ENCODE measurements around the gene SCYL1.

The SCYL1 gene

DNA sequence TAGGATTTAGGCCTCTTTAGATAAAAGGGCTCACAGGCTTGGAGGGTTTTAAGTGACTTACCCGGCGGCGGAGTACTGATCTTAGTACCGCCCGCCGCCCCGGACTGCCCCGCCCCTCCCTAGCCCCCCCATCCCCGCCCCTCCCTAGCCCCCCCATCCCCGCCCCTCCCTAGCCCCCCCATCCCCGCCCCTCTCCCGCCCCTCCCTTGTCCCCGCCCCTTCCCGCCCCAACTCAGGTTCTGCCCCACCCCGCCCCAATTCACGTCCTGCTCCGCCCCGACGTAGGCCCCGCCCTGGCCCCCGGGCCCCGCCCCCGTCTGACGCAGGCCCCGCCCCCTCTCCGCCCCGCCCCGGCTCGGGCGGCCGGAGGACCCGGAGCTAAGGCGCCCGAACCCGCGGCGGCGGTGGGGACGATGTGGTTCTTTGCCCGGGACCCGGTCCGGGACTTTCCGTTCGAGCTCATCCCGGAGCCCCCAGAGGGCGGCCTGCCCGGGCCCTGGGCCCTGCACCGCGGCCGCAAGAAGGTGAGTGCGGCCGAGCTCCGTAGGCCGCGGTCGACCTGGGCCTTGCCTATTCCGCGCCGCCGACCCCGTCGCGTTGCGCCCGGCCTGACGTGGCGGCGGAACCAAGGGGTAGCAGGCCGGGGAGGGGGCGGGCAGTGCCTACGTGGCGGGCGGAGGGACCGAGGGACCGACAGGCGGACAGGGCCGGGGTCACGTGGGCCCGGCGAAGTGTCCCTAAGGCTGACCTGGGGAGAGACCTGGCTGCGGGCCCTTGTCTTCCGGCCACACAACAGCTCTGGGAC is at the start of gene SCYL1:
TSS of gene SCYL1 (plus strand) at position 343 of the 805 bp plus-strand sequence. CDS start at position 414, 71 bp downstream.
- peak; percentile 89 for DNase-seq

DNA sequence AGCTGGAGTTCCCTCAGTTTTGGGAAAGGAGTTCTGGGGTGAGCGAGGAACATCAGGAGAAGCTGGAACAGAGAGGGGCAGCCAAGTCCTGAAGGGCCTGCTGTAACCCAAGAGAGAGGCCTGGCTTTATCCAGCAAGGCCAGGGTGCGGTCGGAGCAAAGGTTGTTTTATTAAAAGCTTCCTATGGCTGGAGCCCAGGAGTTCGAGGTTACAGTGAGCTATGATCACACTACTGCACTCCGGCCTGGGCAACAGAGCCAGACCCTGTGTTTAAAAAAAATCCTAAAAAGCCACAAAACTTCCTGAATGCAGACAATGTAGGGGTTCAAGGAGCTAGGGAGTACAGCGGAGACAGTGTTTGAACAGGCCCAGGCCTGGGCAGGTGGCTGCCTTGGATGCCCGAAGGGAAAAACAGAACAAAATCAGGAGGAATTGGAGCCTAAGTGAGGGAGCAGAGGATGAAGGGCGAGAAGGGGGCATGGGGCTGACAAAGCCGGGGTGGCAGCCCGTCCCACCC is 48.2 kb upstream of the SCYL1 start:
- DNase-seq: no peak

DNA sequence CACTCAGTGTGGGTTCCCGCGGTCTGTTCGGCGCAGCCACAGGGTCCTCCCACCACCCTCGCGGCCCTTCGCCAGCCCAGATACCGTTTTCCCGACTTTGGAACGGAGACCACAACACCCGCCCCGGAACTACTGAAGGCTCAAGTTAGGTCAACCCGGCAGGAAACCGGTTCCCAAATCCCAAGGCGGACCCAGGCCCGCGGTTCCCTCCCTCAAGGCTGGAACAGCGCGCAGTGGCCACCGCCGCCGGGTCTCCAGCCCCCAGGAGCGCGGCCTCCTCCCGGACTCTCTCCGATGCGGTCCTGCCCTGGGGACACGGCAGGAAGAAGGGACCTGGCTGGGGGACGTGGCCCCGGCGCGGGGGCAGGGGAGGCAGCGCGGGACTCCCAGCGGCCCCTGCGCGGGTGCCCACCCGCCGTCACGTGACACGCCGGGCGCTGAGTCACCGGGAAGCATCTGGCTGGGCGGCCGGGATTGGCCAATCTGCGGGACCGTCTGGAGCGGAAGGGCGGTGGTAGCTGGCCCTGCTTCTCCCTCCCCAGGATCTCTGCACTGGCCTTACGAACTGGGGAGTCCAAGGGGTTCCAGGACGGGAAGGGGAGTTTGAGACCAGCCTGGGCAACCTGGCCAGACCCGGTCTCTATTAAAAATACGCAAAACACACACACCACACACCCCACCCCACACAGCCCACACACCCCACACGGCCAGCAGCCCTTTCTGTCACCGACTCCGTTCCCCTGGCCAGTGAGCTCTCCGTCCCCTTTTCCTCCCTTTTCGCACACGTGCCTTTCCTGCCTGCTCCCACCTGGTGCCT is 47.5 kb upstream of the SCYL1 start:
- peak; percentile 98 for DNase-seq

DNA sequence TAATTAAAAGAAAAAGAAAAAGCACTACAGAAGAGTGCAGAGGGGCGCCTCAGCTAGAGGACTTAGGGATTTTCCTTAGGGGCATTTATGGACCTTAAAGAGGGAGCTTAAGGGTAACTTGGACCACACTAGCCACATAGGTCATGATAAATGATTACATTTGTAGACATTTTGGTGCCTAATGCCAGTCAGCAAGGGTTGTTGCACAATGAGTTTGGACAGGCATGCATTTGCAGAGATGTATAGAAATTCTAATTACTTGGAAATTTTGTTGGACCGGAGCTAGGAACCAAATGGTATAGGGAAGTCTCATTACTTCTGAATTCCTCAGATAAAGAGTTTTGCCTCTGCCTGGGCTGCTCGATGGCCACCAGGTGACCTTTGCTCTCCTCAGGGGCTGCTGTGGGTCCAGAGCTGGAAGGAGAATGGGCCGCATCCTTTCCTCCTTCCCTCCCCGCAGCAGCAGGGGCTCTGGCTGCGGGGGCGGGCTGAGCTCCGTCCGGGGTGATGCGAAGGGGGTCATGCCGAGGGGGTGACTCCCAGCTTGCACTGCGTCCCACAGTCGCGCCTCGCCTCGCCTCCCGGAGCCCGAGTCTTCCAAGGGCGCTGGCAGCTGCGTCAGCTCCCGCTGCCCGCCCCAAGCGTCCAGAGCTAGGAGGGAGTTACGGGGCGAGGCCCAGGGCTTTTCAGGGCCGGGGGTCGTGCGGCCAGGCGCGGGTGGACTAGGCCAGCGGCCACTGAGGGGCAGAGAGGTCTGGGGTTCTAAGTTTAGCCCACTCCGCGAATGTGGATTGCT is 46.3 kb upstream of the SCYL1 start:
- DNase-seq: peak; percentile 63

DNA sequence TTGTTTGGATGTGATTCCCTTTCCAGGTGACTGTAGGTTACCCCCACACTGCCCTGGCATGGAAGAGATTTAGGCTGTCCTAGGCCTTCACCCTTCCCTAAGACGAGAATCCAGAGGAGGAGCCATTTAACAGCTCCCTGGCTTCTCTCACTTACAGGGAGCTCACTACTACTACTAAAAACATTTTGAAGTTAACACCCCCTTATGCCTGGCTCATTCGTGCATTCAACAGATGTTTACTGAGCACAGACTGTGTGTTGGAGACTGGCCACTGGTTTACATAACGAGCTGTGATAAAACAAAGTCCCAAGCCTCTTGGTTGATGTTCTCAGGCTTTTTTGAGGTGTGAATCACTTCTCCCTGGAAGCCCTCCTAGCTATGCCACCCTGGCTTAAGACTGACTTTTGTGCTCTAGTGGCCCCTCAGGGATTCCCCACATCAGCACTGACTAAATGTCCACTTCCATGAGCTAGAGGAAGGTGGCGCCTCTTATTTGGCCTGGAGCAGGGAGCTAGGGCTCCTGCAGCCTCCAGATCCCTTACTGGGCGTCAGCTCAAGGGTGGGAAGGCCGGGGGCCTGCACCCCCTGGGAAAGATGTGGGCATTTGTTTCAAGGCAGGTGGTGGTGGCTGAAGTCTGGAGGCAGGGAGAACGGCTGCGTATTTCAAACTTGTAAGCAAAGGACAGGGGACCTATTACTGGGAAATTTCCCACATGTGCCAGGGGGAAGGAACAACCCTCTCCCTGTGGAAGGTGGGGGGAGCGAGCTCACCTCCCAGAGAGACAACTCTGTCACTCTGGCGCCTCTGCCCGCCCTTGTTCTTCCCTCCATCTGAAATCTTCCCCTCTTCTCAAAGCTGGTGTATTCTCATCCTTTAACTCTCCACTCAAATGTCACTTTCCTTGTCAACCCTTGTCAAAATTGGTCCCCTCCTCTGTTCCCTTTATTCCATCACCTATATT is 45.4 kb upstream of the SCYL1 start:
- peak; percentile 86 for DNase-seq

DNA sequence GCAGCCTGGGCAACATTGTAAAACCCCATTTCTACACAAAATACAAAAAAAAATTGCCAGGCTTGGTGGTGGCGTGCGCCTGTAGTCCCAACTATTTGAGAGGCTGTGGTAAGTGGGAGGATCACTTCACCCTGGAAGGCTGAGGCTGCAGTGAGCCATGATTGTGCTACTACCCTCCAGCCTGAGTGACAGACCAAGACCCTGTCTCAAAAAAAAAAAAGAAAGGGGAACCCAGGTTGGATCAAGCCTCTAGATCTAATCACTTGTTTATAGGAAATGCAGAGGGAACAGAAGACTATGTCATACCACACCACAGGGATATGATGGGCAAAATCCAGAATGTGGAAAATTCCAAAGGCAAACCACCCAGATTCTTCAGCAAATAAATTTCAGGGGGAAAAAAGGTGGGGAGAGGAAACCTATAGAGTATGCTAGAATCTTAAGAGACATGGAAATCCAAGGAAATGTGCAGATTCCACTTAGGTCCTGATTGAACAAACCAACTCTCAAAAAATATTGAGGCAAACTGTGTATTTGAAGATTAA is 42.5 kb upstream of the SCYL1 start:
- DNase-seq: no peak

DNA sequence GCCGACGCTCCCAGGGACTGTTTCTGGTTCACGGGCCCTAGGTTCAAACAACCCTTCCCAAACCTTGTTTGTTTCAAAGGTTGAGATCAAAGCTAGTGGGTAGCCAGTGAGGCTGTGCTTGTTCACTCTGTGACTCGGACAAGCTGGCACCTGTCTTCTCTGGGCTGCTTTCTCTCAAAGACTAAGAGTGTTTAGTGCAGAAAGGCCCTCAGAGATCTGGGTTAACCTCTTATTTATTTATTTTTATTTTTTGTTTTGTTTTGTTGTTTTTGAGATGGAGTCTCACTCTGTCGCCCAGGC is 39.0 kb upstream of the SCYL1 start:
- no peak for DNase-seq

DNA sequence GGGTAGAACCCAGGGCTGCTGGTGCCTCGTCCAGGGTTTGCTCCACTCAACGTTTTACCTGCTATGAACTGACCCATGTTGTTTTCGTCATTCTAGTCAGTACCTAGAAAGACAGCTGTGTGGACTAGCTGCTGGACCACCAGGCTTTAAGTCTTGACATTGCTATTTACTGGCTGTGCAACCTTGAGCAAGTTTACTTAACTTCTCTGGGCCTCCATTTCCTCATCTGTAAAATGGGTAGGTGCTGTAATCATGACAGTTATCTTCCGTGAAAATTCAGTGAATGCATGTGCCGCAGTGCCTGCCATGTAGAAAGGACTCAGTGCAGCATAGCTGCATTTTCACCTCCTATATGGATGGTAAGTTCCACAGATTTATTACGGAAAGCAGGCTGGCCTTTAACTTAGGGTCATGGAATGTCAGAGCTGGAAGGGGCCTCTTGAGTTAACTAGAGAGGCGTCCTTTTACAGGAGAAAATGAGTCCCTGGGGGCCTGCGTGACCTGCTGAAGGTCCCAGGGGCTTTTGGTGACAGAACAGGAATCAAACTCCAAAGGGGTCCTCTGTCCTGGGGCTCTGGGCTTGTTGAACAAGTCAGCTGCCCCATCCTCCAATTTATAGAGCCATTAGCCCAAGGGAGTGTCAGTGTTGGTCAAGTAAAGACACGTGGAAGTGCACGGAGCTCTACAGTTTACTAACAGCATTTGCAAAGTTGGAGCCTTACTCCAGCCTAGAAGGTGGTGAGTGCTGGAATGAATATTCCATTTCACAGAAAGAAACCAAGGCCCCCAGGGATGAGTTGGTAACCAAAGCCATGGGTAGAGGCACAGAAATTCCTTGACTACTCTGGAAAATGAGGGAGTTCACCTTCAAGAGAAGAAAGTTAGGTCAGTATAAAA is 38.1 kb upstream of the SCYL1 start:
- DNase-seq: no peak

DNA sequence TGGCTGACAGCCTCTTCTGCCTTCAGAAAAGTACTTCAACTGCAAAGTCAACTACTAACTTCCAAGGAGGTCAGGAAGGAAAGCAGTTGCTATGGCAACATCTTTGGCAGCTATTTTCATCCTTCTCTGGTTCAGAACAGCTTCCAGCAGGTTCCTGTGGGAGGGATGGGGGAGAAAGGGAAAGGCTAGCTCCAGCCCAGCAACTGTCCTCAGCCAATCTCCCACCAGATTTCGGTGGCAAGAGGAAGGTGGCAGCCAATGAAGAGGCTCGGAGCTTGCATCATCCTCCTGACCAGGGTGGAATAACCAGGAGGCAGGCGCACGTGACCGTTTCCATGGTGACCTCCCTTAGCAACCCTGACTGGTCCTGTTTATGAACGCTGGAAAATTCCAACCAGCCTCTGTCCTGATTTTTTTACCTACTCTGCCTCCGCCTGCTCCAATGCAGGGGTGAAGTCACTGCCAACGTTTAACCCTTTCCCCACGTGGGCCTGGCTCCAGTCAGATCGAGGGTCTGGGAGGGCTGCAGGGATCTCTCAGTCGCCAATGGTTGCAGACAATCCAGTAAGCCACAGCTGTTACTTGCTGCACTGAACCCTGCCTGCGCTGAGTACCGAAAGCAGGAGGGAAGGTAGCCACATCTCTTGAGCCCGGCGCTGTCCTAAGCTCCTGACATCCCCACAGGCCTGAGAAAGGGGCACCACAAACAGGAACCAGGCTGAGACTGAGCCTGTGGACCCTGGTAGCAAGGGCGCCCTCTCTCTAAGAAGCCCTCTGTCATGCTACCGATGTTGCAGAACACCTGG is 37.2 kb upstream of the SCYL1 start:
- peak; percentile 100 for DNase-seq

DNA sequence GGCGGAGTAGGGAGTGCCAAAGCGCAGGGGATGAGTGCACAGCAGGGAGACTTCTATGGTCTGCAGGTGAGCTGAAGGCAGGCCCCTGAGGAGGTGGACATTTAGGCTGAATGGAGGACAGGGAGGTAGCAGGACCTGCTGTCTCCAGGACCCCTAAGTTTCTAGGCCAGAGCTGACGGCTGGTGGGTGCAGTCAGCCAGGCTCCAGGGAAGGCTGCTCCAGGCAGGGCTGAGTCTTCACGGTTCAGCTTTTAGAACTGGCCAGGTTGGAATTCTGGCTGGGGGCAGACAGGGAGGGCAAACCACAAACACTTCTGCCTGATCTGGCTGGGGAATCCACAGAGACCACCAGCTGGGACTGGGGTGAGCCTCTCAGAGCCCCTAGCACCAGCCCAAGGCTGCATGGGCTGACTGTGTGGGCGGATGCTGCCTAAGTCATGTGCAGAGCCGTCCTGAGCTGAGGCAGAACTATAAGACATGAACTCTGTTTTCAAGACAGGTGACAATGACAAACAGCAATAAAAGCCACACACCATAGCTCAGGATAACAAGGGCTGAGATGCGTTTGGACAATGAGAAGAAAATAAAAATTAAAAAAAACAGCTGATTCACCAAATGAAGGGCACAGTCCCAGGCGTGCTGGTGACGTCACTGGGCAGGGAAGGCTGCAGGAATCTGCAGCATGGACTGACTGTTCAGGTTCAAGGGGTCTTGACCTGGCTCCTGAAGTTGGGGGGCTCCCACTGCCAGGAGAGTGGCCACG is 36.4 kb upstream of the SCYL1 start:
- DNase-seq: peak; percentile 95

DNA sequence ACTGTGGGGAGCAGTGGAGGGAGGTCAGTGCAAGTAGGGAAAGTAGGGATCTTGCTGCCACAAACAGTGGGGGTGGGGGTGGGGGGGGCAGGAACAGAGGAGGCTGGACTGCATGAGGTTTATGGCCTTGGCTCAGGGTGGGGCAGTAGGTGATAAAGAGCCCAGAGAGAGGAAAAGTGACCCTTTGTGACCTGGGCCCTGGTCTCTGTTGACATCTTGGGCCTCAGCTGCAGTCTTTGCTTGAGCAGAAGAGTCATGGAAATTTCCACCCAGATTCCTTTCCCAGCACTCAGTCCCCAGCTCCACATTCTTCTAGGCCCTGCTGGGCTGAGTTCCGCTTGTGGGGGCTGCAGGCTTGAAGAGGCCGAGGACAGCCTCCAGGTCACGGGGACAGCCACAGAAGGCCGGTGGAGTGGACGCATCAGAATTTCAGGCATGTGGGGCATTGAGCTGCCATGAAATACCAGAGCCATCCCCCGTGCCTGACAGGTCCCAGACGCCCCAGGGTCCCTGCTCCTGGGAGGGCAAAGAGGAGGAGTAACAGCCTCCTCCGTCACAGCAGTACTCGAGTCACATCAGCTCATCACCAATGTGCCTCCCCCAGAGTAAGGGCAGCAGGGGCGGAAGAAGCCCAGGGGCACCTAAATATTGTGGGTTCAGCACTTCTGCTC is 35.7 kb upstream of the SCYL1 start:
- peak; percentile 100 for DNase-seq

DNA sequence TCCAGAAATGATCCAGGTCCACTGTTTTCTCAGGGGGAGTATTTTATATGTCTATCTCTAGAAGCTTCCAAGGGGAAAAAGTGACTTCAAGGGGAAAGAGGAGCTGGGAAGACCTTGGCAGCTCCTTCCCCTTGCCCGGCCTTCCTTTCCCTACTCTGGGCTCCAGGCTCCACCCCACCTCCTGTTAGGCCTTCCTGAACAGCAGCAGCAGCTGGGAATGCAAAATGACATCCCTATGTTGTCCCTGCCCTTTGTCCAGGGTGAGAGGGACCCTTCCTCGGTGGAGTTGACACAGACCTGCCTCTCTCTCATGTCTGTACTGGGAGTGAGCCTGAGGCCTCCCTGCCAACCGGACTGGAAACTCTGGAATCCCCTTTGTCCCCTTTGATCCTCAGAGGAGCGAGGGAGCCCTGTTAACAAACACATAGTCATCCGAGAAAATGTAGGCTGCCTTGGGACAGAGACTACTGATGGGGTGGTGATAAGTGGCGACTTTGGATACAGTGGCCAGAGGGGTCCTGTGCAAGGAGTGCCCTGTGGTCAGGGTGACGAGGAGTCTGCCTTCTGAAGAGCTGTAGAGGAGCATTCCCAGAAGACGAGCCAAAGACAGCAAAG is 35.1 kb upstream of the SCYL1 start:
- DNase-seq: peak; percentile 95

DNA sequence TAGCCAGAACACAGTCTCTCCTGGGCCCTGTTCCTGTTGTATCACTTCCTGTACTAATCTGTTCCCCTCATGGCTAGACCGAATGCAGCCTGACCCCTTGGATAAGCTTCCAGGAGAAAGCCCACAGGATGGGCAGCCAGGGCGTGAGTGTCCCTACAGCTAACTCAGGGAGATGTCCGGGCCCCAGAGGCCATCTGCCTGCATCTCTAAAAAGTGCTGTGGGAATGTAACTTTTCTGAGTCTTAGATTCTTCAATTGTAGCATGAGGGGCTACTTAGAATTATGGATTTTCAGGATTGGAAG is 33.8 kb upstream of the SCYL1 start:
- peak; percentile 58 for DNase-seq

DNA sequence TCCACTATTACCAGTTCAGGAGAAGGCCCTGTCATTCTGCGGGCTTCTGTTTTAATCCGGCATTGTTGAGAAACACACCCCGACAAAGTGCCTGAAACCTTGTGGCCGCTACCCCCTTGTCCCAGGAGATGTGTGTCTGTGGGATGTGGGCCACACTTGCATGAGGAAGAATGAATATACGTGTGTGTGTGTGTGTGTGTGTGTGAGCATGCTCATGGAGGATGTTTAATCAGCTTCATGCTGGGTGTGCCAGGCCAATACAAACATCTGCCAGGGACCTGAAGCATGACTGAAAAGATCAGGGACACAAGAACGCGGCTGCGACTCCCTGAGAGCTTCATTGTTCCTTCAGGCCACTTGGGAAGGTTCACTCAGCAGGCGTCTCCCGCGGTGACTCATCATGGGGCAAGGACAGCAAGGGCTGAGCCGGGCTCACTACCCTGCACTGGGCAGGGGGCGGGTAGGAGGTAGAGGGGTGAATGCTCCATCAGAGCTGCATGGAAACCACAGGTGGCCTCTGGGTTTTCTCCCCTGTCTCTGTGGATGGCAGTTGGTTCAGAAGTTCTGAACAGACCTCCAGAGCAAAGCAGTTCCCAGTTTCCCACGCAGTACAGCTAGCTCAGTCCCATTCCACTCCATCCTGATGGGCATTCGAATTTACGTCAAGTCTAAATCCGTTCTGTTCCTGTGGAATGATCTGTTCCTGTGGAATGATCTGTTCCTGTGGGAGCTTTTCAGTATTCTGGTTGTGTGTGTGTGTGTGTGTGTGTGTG is 33.1 kb upstream of the SCYL1 start:
- peak; percentile 97 for DNase-seq

DNA sequence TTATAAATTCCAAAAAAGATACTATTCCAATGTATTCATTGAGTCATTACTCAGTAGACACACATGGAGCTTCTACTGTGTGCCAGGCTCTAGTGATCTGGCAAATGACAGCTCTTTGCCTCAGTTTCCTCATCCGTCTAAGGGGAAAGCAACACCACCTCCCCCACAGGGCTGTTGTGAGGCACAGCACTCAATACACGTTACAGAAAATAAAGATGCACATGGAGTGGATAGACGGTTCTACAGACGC is 32.6 kb upstream of the SCYL1 start:
- no peak for DNase-seq

DNA sequence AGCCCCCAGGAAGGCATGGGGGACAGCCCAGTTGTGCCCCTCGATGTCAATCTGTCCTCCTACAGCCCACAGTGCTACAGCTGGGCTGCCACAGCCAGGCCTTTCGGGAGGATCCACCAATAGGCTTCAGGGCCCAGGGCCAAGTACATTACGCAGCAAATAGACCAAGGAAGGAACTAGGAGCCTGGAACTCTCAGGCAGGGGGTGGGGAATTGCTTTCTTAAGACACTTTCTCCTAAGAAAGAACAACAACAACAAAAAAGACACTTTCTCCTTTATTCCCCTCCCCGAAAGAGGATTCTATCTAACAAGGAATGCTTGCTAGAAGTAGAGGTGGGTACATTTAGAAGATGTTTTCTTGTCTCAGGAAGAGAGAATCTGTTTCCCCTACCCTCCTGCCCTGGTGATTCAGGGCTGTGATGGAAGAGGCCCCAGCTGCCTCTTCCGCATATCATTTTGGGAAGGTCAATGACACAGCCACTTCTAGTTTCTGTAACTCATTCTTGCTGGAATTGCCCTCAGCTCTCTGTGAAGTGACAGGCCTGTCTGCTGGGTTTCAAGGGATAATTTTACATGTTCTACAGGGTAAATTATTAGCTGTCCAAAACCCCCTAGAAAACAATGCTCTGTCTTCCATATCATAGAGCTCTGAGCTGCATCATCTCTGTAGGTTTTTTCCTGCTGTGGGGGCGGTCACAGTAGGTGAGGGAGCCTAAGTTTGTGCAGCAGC is 32.1 kb upstream of the SCYL1 start:
- peak; percentile 73 for DNase-seq
